Neural cell (in vitro differentiated cells): Measurements from ENCODE around the gene BAG5. TPM values are rescaled to one million over a fixed set of nuclear protein-coding genes. Genes with fewer than 3 reads are reported as not detected.

Source experiments
- H2AFZ ChIP-seq: fragments of 200-600, 300-800 bp; sonication (generic), shearing (Covaris generic); 2 replicates; pipeline ENCODE4 v1.6.0; 2014; ENCODE audit warnings: low read depth, mild to moderate bottlenecking, antibody characterized with exemption, low read length, moderate library complexity
- H3F3A ChIP-seq: fragments of 200-600 bp; shearing (Covaris generic); 2 replicates; pipeline ENCODE4 v1.6.1; 2016; ENCODE audit warnings: mild to moderate bottlenecking, moderate library complexity, mixed read lengths, antibody characterized with exemption, low read length; ENCODE audit not compliant: insufficient read depth, poor library complexity, severe bottlenecking
- H3K27ac ChIP-seq: fragments of 200-600, 300-800 bp; sonication (generic), shearing (Covaris generic); 2 replicates; pipeline ENCODE4 v1.5.1; 2014; ENCODE audit warnings: mild to moderate bottlenecking, low read length, moderate library complexity
- H3K27me3 ChIP-seq: fragments of 300-800, 200-600 bp; sonication (generic), shearing (Covaris generic); 2 replicates; pipeline ENCODE4 v1.6.0; 2014; ENCODE audit warnings: mild to moderate bottlenecking, low read depth, low read length, moderate library complexity; ENCODE audit not compliant: insufficient read depth
- H3K36me3 ChIP-seq: fragments of 300-800, 200-600 bp; sonication (generic), shearing (Covaris generic); 2 replicates; pipeline ENCODE4 v1.5.1; 2014; ENCODE audit warnings: mild to moderate bottlenecking, antibody characterized with exemption, low read length, moderate library complexity; ENCODE audit not compliant: insufficient read depth
- H3K4me2 ChIP-seq: fragments of 300-800, 200-600 bp; sonication (generic), shearing (Covaris generic); 2 replicates; pipeline ENCODE4 v1.6.0; 2014; ENCODE audit warnings: mild to moderate bottlenecking, low read length
- H3K4me3 ChIP-seq: fragments of 300-800, 200-600 bp; sonication (generic), shearing (Covaris generic); 2 replicates; pipeline ENCODE4 v1.5.1; 2014; ENCODE audit warnings: mild to moderate bottlenecking, low read length, moderate library complexity
- H3K79me2 ChIP-seq: fragments of 200-600 bp; shearing (Covaris generic); replicated peaks from 2 replicates; pipeline ENCODE4 v1.6.0; 2014; ENCODE audit warnings: mild to moderate bottlenecking, low read length, moderate library complexity; ENCODE audit not compliant: insufficient read depth
- H3K9ac ChIP-seq: fragments of 300-800, 200-600 bp; sonication (generic), shearing (Covaris generic); 2 replicates; pipeline ENCODE4 v1.6.1; 2016; ENCODE audit warnings: mild to moderate bottlenecking, low read length, mixed read lengths
- H3K9me2 ChIP-seq: fragments of 200-600 bp; shearing (Covaris generic); 2 replicates; pipeline ENCODE4 v1.6.1; 2016; ENCODE audit warnings: mild to moderate bottlenecking, low read length, mixed read lengths; ENCODE audit not compliant: insufficient read depth
- H3K9me3 ChIP-seq: fragments of 200-600, 300-800 bp; sonication (generic), shearing (Covaris generic); 2 replicates; pipeline ENCODE4 v1.6.1; 2016; ENCODE audit warnings: mild to moderate bottlenecking, mixed run types, low read length, moderate library complexity, mixed read lengths
- H4K20me1 ChIP-seq: fragments of 200-600 bp; shearing (Covaris generic); 2 replicates; pipeline ENCODE4 v1.6.1; 2016; ENCODE audit warnings: mild to moderate bottlenecking, mixed run types; ENCODE audit not compliant: insufficient read depth
- CTCF ChIP-seq: fragments of 450-650 bp; IDR thresholded peaks from 2 replicates; pipeline ENCODE4 v1.5.1; 2014; ENCODE audit warnings: antibody characterized with exemption, mild to moderate bottlenecking, moderate library complexity; ENCODE audit not compliant: poor library complexity, severe bottlenecking
- EP300 ChIP-seq: fragments of 450-650 bp; conservative IDR thresholded peaks from 2 replicates; pipeline ENCODE4 v1.6.1; 2014; ENCODE audit warnings: antibody characterized with exemption, mild to moderate bottlenecking, moderate library complexity; ENCODE audit not compliant: poor library complexity, severe bottlenecking
- EZH2 ChIP-seq: fragments of 200-600, 300-800 bp; shearing (Covaris generic), sonication (generic); IDR thresholded peaks from 2 replicates; pipeline ENCODE4 v1.6.1; 2014; ENCODE audit warnings: antibody characterized with exemption, low read length, borderline replicate concordance, mild to moderate bottlenecking; ENCODE audit not compliant: insufficient read depth, poor library complexity, severe bottlenecking
- MXI1 ChIP-seq: fragments of 450-650 bp; conservative IDR thresholded peaks from 2 replicates; pipeline ENCODE4 v1.6.1; 2014; ENCODE audit warnings: antibody characterized with exemption, mild to moderate bottlenecking; ENCODE audit not compliant: poor library complexity, severe bottlenecking
- POLR2AphosphoS5 ChIP-seq: IDR thresholded peaks from 2 replicates; pipeline ENCODE4 v1.6.1; 2012
- RAD21 ChIP-seq: fragments of 450-650 bp; conservative IDR thresholded peaks from 2 replicates; pipeline ENCODE4 v1.6.1; 2014; ENCODE audit warnings: antibody characterized with exemption, mild to moderate bottlenecking, moderate library complexity
- REST ChIP-seq: IDR thresholded peaks from 2 replicates; pipeline ENCODE4 v1.6.1; 2012; ENCODE audit warnings: borderline replicate concordance
- SMC3 ChIP-seq: fragments of 450-650 bp; conservative IDR thresholded peaks from 2 replicates; pipeline ENCODE4 v1.6.1; 2014; ENCODE audit warnings: antibody characterized with exemption, mild to moderate bottlenecking, moderate library complexity; ENCODE audit not compliant: poor library complexity
- TAF1 ChIP-seq: IDR thresholded peaks from 2 replicates; pipeline ENCODE4 v1.6.1; 2012; ENCODE audit warnings: low read depth
- polyA plus RNA-seq: library from polyadenylated mRNA; depleted of rRNA; stranded (reverse); fragments of >200 nt; gene quantifications from 2 replicates; pipeline ENCODE4 v1.2.3, GENCODE V29; 2014

Gene BAG5
- polyA plus RNA-seq, 1 donor from 2014 or later: 25.5 TPM

- H3F3A ChIP-seq: no peaks in the 10 kb centered on the region
- H3K79me2 ChIP-seq: peaks cover 16% of the 10 kb centered on the region
- peaks cover 19% of the 10 kb centered on the region for H4K20me1 ChIP-seq
- peak overlapping the region; percentile 23 for H3K9ac ChIP-seq
- no peak overlapping the region for H3K4me2 ChIP-seq
- peak overlapping the region; percentile 90 for H3K27ac ChIP-seq
- no peaks in the 10 kb centered on the region for H3K9me3 ChIP-seq
- no peaks in the 10 kb centered on the region for H3K27me3 ChIP-seq
- peak overlapping the region; percentile 91 for H3K4me3 ChIP-seq
- peaks cover 7% of the 10 kb centered on the region for H3K36me3 ChIP-seq
- H3K9me2 ChIP-seq: no peaks in the 10 kb centered on the region
- TF ChIP-seq POLR2AphosphoS5: no peak
- TF ChIP-seq SMC3: no peak
- TF ChIP-seq EZH2: no peak
- TF ChIP-seq TAF1: no peak
- no peak for TF ChIP-seq CTCF
- TF ChIP-seq EP300: no peak
- TF ChIP-seq RAD21: no peak
- no peak for TF ChIP-seq REST
- TF ChIP-seq MXI1: no peak
- no peak overlapping the region for H2AFZ ChIP-seq
These were observed 43.2 kb downstream of the BAG5 start for GRCh38 chr14:103519043-103519836.

- H3K9me3 ChIP-seq: no peaks in the 10 kb centered on the region
- no peaks in the 10 kb centered on the region for H3F3A ChIP-seq
- no peaks in the 10 kb centered on the region for H3K9me2 ChIP-seq
- no peak overlapping the region for H2AFZ ChIP-seq
- H3K27ac ChIP-seq: no peak overlapping the region
- H3K4me2 ChIP-seq: no peak overlapping the region
- peaks cover 19% of the 10 kb centered on the region for H4K20me1 ChIP-seq
- H3K9ac ChIP-seq: peak overlapping the region; percentile 23
- no peak overlapping the region for H3K4me3 ChIP-seq
- TF ChIP-seq SMC3 (peak; percentile 61), POLR2AphosphoS5 (no peak), TAF1 (no peak), RAD21 (peak; percentile 56), CTCF (peak; percentile 77), EZH2 (no peak), REST (no peak), EP300 (no peak), MXI1 (no peak)
- peaks cover 7% of the 10 kb centered on the region for H3K36me3 ChIP-seq
- no peaks in the 10 kb centered on the region for H3K27me3 ChIP-seq
- H3K79me2 ChIP-seq: peaks cover 16% of the 10 kb centered on the region
These were observed 43.9 kb downstream of the BAG5 start for GRCh38 chr14:103518422-103519042.
